K562 (cell line): ENCODE results near the gene SCYL1. TPM values are rescaled to one million over a fixed set of nuclear protein-coding genes. Genes with fewer than 3 reads are reported as not detected.

Experiments used
- ATF2 ChIP-seq: sonication (generic); formaldehyde crosslinking; IDR thresholded peaks from 2 replicates; pipeline ENCODE4 v1.8.1; 2022; ENCODE audit warnings: missing genetic modification reagents
- CBFB ChIP-seq: sonication (generic); formaldehyde crosslinking; IDR thresholded peaks from 2 replicates; pipeline ENCODE4 v1.4.0; 2020; ENCODE audit warnings: mild to moderate bottlenecking, missing genetic modification reagents
- DACH1 ChIP-seq: fragments of 450-650 bp; IDR thresholded peaks from 2 replicates; pipeline ENCODE4 v1.6.1; 2018; ENCODE audit not compliant: partially characterized antibody
- HMGN3 ChIP-seq: IDR thresholded peaks from 2 replicates; pipeline ENCODE4 v1.6.1; 2011; ENCODE audit warnings: borderline replicate concordance, low read depth, mild to moderate bottlenecking, mixed read lengths, low read length; ENCODE audit not compliant: insufficient read length; ENCODE audit errors: extremely low read depth
- MCM5 ChIP-seq: fragments of 450-650 bp; IDR thresholded peaks from 2 replicates; pipeline ENCODE4 v1.6.1; 2016; ENCODE audit warnings: low read depth
- NBN ChIP-seq: fragments of 450-650 bp; IDR thresholded peaks from 2 replicates; pipeline ENCODE4 v1.6.1; 2016; ENCODE audit warnings: low read depth, mild to moderate bottlenecking
- RCOR1 ChIP-seq, 2 experiments: IDR thresholded peaks; 2 replicates each; pipeline ENCODE4 v1.6.1; 2012; ENCODE audit warnings: low read depth in 2 of 2, low read length in 2 of 2, borderline replicate concordance in 1 of 2, improper control_type of control experiment in 1 of 2
- TEAD1 ChIP-seq, 2 experiments: fragments of 450-650 bp in 1 of 2; sonication (generic) in 1 of 2; formaldehyde crosslinking; IDR thresholded peaks; 2 replicates each; pipeline versions ENCODE4 v1.4.0 to v1.8.0; 2020 to 2022; ENCODE audit warnings: mild to moderate bottlenecking in 2 of 2, missing genetic modification reagents in 1 of 2
- YY1 ChIP-seq, 3 experiments: IDR thresholded peaks; 2 replicates each; pipeline ENCODE4 v1.6.1; 2011; ENCODE audit warnings: low read length in 2 of 3, mild to moderate bottlenecking in 2 of 3, moderate library complexity in 2 of 3, borderline replicate concordance in 1 of 3, control low read depth in 1 of 3, low read depth in 1 of 3; ENCODE audit not compliant: insufficient read depth in 3 of 3, insufficient replicate concordance in 2 of 3, control insufficient read depth in 1 of 3, insufficient read length in 1 of 3; ENCODE audit errors: extremely low read depth in 1 of 3
- ZNF77 ChIP-seq: fragments of 250-450 bp; sonication (Bioruptor Pico); IDR thresholded peaks from 2 replicates; pipeline ENCODE4 v1.5.0; 2020
- polyA plus RNA-seq, 8 experiments: library from polyadenylated mRNA; depleted of rRNA in 4 of 8; stranded (reverse) in 5 of 8; unstranded in 3 of 8; fragments of >200 nt; fragmentation: Nextera tagmentation in 2 of 8; fragmentation: Illumina TruSeq in 1 of 8; extraction: Ambion mirVana in 2 of 8; extraction: Trizol in 1 of 8; gene quantifications; 2 replicates each; pipeline versions ENCODE4 v1.2.1 to v1.2.3, GENCODE V29; 2011 to 2014; ENCODE audit warnings: inconsistent platforms in 1 of 8, missing spikeins in 1 of 8
- total RNA-seq, 7 experiments: library from RNA; depleted of rRNA in 6 of 7; stranded (reverse); fragments of >200 nt in 6 of 7; fragmentation: Illumina TruSeq in 2 of 7; extraction: Trizol in 2 of 7; gene quantifications; 2 replicates each; pipeline versions ENCODE4 v1.2.1 to v1.2.3, GENCODE V29; 2011 to 2021; ENCODE audit warnings: low replicate concordance in 1 of 7
- TF ChIP-seq, protein P1 (sequence below): fragments of 250-450 bp; sonication (Bioruptor Pico); IDR thresholded peaks from 2 replicates; pipeline ENCODE4 v1.8.0; 2022; ENCODE audit warnings: inconsistent platforms, mild to moderate bottlenecking, moderate library complexity, borderline replicate concordance
- TF ChIP-seq, protein P2 (sequence below): fragments of 450-650 bp; IDR thresholded peaks from 2 replicates; pipeline ENCODE4 v1.6.1; 2016; ENCODE audit warnings: low read depth
- TF ChIP-seq, protein P3 (sequence below): fragments of 250-450 bp; sonication (Bioruptor Pico); IDR thresholded peaks from 2 replicates; pipeline ENCODE4 v1.5.0; 2021

The SCYL1 gene
- total and polyA plus RNA-seq, 9 of the 15 experiments (the other 6 are each of a cell fraction or from before 2014, with no cell fraction given), result 1.9 to 145 (median 57.6) TPM

DNA sequence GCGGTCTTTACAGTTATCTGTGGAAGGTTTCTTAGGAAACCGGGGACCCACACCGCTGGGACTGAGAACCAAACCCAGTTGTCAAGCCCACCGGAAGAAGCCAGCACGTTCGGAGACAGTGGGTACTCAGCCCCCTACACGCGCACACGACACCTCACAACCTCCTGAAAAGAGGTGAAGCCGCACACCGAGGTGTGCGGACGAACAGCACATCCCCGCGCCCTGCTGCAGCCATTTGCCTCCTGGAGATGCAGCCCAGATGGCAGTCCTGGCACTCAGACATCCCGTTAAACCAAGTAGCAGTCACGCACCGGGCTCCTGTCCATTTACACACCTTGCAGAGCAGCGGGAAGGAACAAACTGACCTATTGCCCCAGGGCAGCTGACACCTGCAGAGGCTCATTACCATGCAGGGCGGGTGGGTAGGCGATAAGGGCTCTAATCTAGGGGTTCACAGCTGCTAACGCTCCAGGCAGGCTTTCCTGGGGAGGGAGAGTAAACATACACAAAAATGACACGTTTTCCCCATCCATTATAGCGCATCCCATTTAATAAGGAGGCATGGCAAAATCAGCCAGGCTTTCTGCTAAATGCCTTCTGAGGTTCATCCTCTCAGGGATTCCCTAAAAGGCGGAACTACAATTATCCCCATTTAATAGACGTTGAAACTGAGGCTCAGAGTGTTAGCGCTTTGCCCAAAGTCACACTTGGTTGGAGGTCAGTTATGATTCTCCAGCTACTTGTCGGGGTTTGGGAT, 50.1 kb downstream of the SCYL1 start (continued):
- TF ChIP-seq YY1 (IDR thresholded peaks at IDR 0.05; ENCODE audit: borderline replicate concordance in 1 of 3, control insufficient read depth in 1 of 3, extremely low read depth in 1 of 3, insufficient read depth in 3 of 3, insufficient read length in 1 of 3, insufficient replicate concordance in 2 of 3, low read depth in 1 of 3, low read length in 2 of 3), result peak in 1 of 3 experiments; percentile 30
- TF ChIP-seq NBN, result peak; percentile 83; the same call in 1 of the 2 replicates
- peak; percentile 87 for TF ChIP-seq DACH1
- no peak for TF ChIP-seq ZNF77 (CRISPR knock-in tag)
- TF ChIP-seq MCM5, result no peak
- no peak for TF ChIP-seq HMGN3
- TF ChIP-seq, protein P1, sequence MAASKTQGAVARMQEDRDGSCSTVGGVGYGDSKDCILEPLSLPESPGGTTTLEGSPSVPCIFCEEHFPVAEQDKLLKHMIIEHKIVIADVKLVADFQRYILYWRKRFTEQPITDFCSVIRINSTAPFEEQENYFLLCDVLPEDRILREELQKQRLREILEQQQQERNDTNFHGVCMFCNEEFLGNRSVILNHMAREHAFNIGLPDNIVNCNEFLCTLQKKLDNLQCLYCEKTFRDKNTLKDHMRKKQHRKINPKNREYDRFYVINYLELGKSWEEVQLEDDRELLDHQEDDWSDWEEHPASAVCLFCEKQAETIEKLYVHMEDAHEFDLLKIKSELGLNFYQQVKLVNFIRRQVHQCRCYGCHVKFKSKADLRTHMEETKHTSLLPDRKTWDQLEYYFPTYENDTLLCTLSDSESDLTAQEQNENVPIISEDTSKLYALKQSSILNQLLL, result no peak
- TF ChIP-seq, protein P2, sequence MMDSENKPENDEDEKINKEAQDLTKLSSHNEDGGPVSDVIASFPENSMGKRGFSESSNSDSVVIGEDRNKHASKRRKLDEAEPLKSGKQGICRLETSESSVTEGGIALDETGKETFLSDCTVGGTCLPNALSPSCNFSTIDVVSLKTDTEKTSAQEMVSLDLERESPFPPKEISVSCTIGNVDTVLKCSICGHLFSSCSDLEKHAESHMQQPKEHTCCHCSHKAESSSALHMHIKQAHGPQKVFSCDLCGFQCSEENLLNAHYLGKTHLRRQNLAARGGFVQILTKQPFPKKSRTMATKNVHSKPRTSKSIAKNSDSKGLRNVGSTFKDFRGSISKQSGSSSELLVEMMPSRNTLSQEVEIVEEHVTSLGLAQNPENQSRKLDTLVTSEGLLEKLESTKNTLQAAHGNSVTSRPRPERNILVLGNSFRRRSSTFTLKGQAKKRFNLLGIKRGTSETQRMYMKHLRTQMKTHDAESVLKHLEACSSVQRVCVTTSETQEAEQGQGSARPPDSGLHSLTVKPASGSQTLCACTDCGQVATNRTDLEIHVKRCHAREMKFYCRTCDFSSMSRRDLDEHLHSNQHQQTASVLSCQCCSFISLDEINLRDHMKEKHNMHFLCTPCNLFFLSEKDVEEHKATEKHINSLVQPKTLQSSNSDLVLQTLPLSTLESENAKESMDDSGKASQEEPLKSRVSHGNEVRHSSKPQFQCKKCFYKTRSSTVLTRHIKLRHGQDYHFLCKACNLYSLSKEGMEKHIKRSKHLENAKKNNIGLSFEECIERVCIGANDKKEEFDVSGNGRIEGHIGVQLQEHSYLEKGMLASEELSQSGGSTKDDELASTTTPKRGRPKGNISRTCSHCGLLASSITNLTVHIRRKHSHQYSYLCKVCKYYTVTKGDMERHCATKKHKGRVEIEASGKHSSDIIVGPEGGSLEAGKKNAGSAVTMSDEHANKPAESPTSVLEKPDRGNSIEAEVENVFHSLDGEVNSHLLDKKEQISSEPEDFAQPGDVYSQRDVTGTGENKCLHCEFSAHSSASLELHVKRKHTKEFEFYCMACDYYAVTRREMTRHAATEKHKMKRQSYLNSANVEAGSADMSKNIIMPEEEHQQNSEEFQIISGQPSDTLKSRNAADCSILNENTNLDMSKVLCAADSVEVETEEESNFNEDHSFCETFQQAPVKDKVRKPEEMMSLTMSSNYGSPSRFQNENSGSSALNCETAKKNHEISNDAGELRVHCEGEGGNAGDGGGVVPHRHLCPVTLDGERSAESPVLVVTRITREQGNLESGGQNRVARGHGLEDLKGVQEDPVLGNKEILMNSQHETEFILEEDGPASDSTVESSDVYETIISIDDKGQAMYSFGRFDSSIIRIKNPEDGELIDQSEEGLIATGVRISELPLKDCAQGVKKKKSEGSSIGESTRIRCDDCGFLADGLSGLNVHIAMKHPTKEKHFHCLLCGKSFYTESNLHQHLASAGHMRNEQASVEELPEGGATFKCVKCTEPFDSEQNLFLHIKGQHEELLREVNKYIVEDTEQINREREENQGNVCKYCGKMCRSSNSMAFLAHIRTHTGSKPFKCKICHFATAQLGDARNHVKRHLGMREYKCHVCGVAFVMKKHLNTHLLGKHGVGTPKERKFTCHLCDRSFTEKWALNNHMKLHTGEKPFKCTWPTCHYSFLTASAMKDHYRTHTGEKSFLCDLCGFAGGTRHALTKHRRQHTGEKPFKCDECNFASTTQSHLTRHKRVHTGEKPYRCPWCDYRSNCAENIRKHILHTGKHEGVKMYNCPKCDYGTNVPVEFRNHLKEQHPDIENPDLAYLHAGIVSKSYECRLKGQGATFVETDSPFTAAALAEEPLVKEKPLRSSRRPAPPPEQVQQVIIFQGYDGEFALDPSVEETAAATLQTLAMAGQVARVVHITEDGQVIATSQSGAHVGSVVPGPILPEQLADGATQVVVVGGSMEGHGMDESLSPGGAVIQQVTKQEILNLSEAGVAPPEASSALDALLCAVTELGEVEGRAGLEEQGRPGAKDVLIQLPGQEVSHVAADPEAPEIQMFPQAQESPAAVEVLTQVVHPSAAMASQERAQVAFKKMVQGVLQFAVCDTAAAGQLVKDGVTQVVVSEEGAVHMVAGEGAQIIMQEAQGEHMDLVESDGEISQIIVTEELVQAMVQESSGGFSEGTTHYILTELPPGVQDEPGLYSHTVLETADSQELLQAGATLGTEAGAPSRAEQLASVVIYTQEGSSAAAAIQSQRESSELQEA, result no peak
- 0 out of 2 replicates have a peak, but pooled peaks have one; percentile 38 for TF ChIP-seq CBFB (CRISPR knock-in tag)
- TF ChIP-seq, protein P3, sequence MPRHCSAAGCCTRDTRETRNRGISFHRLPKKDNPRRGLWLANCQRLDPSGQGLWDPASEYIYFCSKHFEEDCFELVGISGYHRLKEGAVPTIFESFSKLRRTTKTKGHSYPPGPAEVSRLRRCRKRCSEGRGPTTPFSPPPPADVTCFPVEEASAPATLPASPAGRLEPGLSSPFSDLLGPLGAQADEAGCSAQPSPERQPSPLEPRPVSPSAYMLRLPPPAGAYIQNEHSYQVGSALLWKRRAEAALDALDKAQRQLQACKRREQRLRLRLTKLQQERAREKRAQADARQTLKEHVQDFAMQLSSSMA, result peak; percentile 71; the same call in 1 of the 2 replicates
- no peak for TF ChIP-seq TEAD1 (CRISPR knock-in tag; IDR thresholded peaks at IDR 0.05)
- TF ChIP-seq ATF2 (CRISPR knock-in tag), result no peak
- TF ChIP-seq RCOR1 (IDR thresholded peaks at IDR 0.05; ENCODE audit: borderline replicate concordance in 1 of 2, low read depth in 2 of 2, low read length in 2 of 2), result peak; percentile 64 to 89; a peak in 3 of 4 replicates
